ENCODE data around the gene CLC. TPM values are rescaled to one million over a fixed set of nuclear protein-coding genes. Genes with fewer than 3 reads are reported as not detected.

CLC gene
- total RNA-seq, 2 donors from 2014 or later, result not detected

DNA sequence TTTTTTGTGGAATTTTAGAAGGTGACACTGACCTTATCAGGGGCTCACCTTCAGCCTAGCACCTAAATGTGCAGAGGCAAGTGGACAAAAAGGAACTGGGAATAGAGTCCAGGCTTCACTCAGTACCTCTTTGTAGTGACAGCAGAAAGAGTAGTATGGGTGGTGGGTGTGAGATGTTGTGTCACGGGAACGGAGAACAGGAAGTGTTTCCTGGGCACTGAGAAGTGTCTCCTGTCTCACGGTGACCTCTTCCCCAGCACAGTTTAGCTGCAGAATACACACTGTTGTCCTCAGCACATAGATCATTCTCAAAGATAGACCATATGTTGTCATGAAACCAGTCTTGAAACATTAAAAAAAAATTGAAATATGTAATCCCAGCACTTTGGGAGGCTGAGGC lies 51.1 kb downstream of the CLC start:
- intact Hi-C loops (cut with DNase I), result no loop called here
- DNase-seq (ENCODE audit: low spot score), result no peak

DNA sequence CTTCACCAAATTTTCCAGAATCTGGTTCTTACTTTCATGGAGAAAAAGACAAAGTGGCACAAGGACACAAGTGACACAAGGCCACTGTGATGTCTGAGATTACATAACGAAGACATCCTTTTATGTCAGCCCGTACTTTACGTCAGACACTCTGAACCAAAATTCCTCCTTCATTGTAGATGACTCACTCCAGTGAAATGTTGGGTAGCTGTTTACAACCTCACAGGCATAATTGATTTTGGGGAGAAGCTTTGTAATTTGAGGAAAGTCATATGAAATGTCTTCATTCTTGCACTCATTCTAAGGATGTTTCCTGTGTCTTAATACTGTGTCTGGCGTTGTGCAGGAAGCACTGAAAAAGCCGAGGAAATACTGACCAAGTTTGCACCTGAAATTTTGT lies 53.6 kb downstream of the CLC start:
- DNase-seq (ENCODE audit: low spot score), result no peak
- intact Hi-C loops (cut with DNase I), result no loop called here

GRCh38 chr19:39681416-39681815 lies 56.4 kb downstream of the CLC start:
- intact Hi-C loops (cut with DNase I), result no loop called here

More at GRCh38 chr19:39681416-39681815, 56.4 kb downstream of the CLC start:
- no peak for DNase-seq (ENCODE audit: low spot score)

Other genes with a start within 250 kb of the CLC start
- not detected for gene DLL3, start 239.1 kb downstream of the CLC start, total RNA-seq
- gene SELENOV, start 222.9 kb downstream of the CLC start, total RNA-seq, result not detected
- gene EID2B, start 205.2 kb downstream of the CLC start, total RNA-seq, result 1 to 10 TPM; 2.4 to 2.9 TPM
- gene EID2, start 197.9 kb downstream of the CLC start, total RNA-seq, result 10 to 100 TPM; 12.9 to 13.0 TPM
- gene LGALS13, start 135.5 kb downstream of the CLC start, total RNA-seq, result not detected
- not detected for gene LGALS16, start 82.1 kb downstream of the CLC start, total RNA-seq
- not detected for gene LGALS14, start 33.5 kb downstream of the CLC start, total RNA-seq
- gene LEUTX, start 40.8 kb upstream of the CLC start, total RNA-seq, result not detected
- gene DYRK1B, start 96.1 kb upstream of the CLC start, total RNA-seq, result 1 to 10 TPM; 5.4 to 8.7 TPM
- 100 to 1,000 TPM in 1 of 2 donors, 10 to 100 TPM in 1; 94.1 to 121 TPM for gene FBL, start 108.3 kb upstream of the CLC start, total RNA-seq
- 10 to 100 TPM; 42.1 to 98.8 TPM for gene FCGBP, start 196.6 kb upstream of the CLC start, total RNA-seq
- gene PSMC4, start 233.1 kb upstream of the CLC start, total RNA-seq, result 10 to 100 TPM; 59.0 to 67.1 TPM

All from posterior vena cava (tissue), 2 donors.